Sigmoid colon (tissue), 7 donors: ENCODE measurements around the gene MAST4. TPM values are rescaled to one million over a fixed set of nuclear protein-coding genes. Genes with fewer than 3 reads are reported as not detected.

Experiments
- DNase-seq: peaks from one replicate; pipeline ENCODE4 v3.0.0-alpha.2; 2019
- H3K27ac ChIP-seq, 4 donors: fragments of 200-600 bp; sonication (generic); one replicate each; pipeline ENCODE4 v1.5.1; 2016 to 2019; ENCODE audit warnings: mild to moderate bottlenecking in 1 of 4
- H3K27me3 ChIP-seq, 3 donors: fragments of 200-600 bp; sonication (generic); one replicate each; pipeline ENCODE4 v1.5.1; 2019; ENCODE audit warnings: mild to moderate bottlenecking in 1 of 3
- H3K36me3 ChIP-seq, 4 donors: fragments of 200-600 bp; sonication (generic); one replicate each; pipeline ENCODE4 v1.5.1; 2016 to 2019
- H3K4me1 ChIP-seq, 4 donors: fragments of 200-600 bp; sonication (generic); one replicate each; pipeline ENCODE4 v1.5.1; 2017 to 2019
- H3K4me3 ChIP-seq, 4 donors: fragments of 200-600 bp; sonication (generic); one replicate each; pipeline ENCODE4 v1.5.1; 2017 to 2019; ENCODE audit warnings: mild to moderate bottlenecking in 2 of 4, moderate library complexity in 1 of 4
- H3K9me3 ChIP-seq, 4 donors: fragments of 200-600 bp in 3 of 4; sonication (generic) in 3 of 4; one replicate each; pipeline versions ENCODE4 v1.5.1 to v1.6.1; 2013 to 2019
- CTCF ChIP-seq, 4 experiments: fragments of 450-650 bp in 3 of 4; fragments of 200-600 bp in 1 of 4; IDR thresholded peaks; one replicate each; pipeline ENCODE4 v1.5.1; 2016 to 2019; ENCODE audit warnings: antibody characterized with exemption in 4 of 4, mild to moderate bottlenecking in 3 of 4, moderate library complexity in 2 of 4
- EP300 ChIP-seq, 4 donors: sonication (generic); formaldehyde crosslinking; IDR thresholded peaks; one replicate each; pipeline ENCODE4 v1.6.1; 2017; ENCODE audit warnings: antibody characterized with exemption in 4 of 4
- POLR2A ChIP-seq, 2 donors: fragments of 450-650 bp; IDR thresholded peaks; one replicate each; pipeline ENCODE4 v1.6.1; 2016; ENCODE audit warnings: antibody characterized with exemption in 2 of 2, mild to moderate bottlenecking in 2 of 2, moderate library complexity in 2 of 2
- POLR2AphosphoS5 ChIP-seq, 4 donors: sonication (generic); formaldehyde crosslinking; IDR thresholded peaks; one replicate each; pipeline ENCODE4 v1.6.1; 2017; ENCODE audit warnings: antibody characterized with exemption in 4 of 4
- WGBS, 2 donors: extraction: QIAGEN DNeasy Blood & Tissue Kit; methylation state at CpG; one replicate each; pipeline ENCODE4 v1.1.7; 2013; 5-methylcytosine and 5-hydroxymethylcytosine counted together
- intact Hi-C: fragments of 100-400 bp; cut with DNase I; formaldehyde crosslinking; loops from one replicate; pipeline ENCODE4 v1.15.1; 2023
- polyA plus RNA-seq, 3 donors: library from polyadenylated mRNA; stranded (reverse); fragments of 200-250 nt; gene quantifications; one replicate each; pipeline ENCODE4 v1.2.3, GENCODE V29; 2013
- total RNA-seq, 4 donors: library from RNA; depleted of rRNA; stranded (reverse); fragments of >200 nt; gene quantifications; one replicate each; pipeline ENCODE4 v1.1.0, GENCODE V29; 2016
- donor health status: healthy with polysubstance abuse.
- donor health status: Bipolar disorder and iron deficiency.
- donor health status: healthy.

Gene MAST4
- total and polyA plus RNA-seq, 7 donors = 1.6 to 30.7 (median 15.7) TPM

GRCh38 chr5:67164856-67165525, 568.8 kb downstream of the MAST4 start:
- WGBS, 2 donors = 95% methylated on average over 17 of the region's 17 CpGs
- no peaks in the 10 kb centered on the region for H3K27me3 ChIP-seq
- intact Hi-C loops = loop anchor here (10.0 kb wide), 1 partner anchor 1120 kb away; no protein-coding TSS in a partner anchor
- peaks cover 0 to 26% (median 22%) of the 10 kb centered on the region in 4 donors for H3K4me1 ChIP-seq
- no peak for DNase-seq
- H3K36me3 ChIP-seq = peaks cover 13 to 38% (median 19%) of the 10 kb centered on the region in 4 donors
- no peak for TF ChIP-seq CTCF (IDR thresholded peaks at IDR 0.05)
- no peak for TF ChIP-seq POLR2A (IDR thresholded peaks at IDR 0.05)
- TF ChIP-seq EP300 (IDR thresholded peaks at IDR 0.05) = no peak
- no peak for TF ChIP-seq POLR2AphosphoS5 (IDR thresholded peaks at IDR 0.05)
- peak overlapping the region in 2 of 4 donors; percentile 76 to 77 for H3K27ac ChIP-seq
- no peak overlapping the region for H3K4me3 ChIP-seq
- H3K9me3 ChIP-seq = no peaks in the 10 kb centered on the region

GRCh38 chr5:67165526-67166459, 569.6 kb downstream of the MAST4 start:
- no peaks in the 10 kb centered on the region for H3K27me3 ChIP-seq
- TF ChIP-seq EP300 (IDR thresholded peaks at IDR 0.05) (no peak), CTCF (IDR thresholded peaks at IDR 0.05) (peak; percentile 50 to 84 (median 78)), POLR2AphosphoS5 (IDR thresholded peaks at IDR 0.05) (peak in 2 of 4 donors; percentile 23 to 28)
- WGBS, 2 donors = 42 to 48% methylated on average over 36 of the region's 36 CpGs
- H3K27ac ChIP-seq = peak overlapping the region; percentile 59 to 77 (median 76)
- H3K9me3 ChIP-seq = no peaks in the 10 kb centered on the region
- peak; percentile 92 for DNase-seq
- H3K4me3 ChIP-seq = peak overlapping the region in 3 of 4 donors; percentile 23 to 38 (median 32)
- H3K36me3 ChIP-seq = peaks cover 13 to 38% (median 19%) of the 10 kb centered on the region in 4 donors
- intact Hi-C loops = loop anchor here (1.0 to 10.0 kb wide), 2 partner anchors 44 to 1119 kb away; no protein-coding TSS in a partner anchor
- H3K4me1 ChIP-seq = peaks cover 0 to 20% (median 19%) of the 10 kb centered on the region in 4 donors

- Histone ChIP-seq H3K36me3 (peaks cover 13 to 38% (median 19%) of the 10 kb centered on the region in 4 donors), H3K27ac (peak overlapping the region; percentile 59 to 77 (median 76)), H3K4me3 (peak overlapping the region in 3 of 4 donors; percentile 23 to 38 (median 32)), H3K9me3 (no peaks in the 10 kb centered on the region), H3K4me1 (peaks cover 0 to 14% (median 12%) of the 10 kb centered on the region in 4 donors), H3K27me3 (no peaks in the 10 kb centered on the region)
- peak; percentile 70 for DNase-seq
- no peak for TF ChIP-seq POLR2A (IDR thresholded peaks at IDR 0.05)
- TF ChIP-seq POLR2AphosphoS5 (IDR thresholded peaks at IDR 0.05) = peak in 1 of 4 donors; percentile 2
- TF ChIP-seq EP300 (IDR thresholded peaks at IDR 0.05) = no peak
- peak in 1 of 4 experiments; percentile 7 for TF ChIP-seq CTCF (IDR thresholded peaks at IDR 0.05)
- intact Hi-C loops = loop anchor here (1.0 to 10.0 kb wide), 2 partner anchors 43 to 1118 kb away; no protein-coding TSS in a partner anchor
- 46 to 59% methylated on average over 31 of the region's 31 CpGs for WGBS, 2 donors
These were observed 570.5 kb downstream of the MAST4 start for GRCh38 chr5:67166460-67167285.

- Histone ChIP-seq H3K27me3 (no peaks in the 10 kb centered on the region), H3K9me3 (no peaks in the 10 kb centered on the region), H3K4me1 (peaks cover 0 to 14% (median 12%) of the 10 kb centered on the region in 4 donors), H3K27ac (no peak overlapping the region), H3K36me3 (peaks cover 10 to 27% (median 15%) of the 10 kb centered on the region in 4 donors), H3K4me3 (no peak overlapping the region)
- intact Hi-C loops = loop anchor here (10.0 kb wide), 1 partner anchor 1117 kb away; no protein-coding TSS in a partner anchor
- no peak for TF ChIP-seq EP300 (IDR thresholded peaks at IDR 0.05)
- no peak for TF ChIP-seq POLR2A (IDR thresholded peaks at IDR 0.05)
- no peak for TF ChIP-seq CTCF (IDR thresholded peaks at IDR 0.05)
- TF ChIP-seq POLR2AphosphoS5 (IDR thresholded peaks at IDR 0.05) = no peak
- no peak for DNase-seq
- WGBS, 2 donors = 96% methylated on average over 4 of the region's 4 CpGs
These were observed 571.9 kb downstream of the MAST4 start for GRCh38 chr5:67168069-67168468.
